ENCODE measurements around the gene KRTAP1-5. TPM values are rescaled to one million over a fixed set of nuclear protein-coding genes. Genes with fewer than 3 reads are reported as not detected.

KRTAP1-5 gene
- total and polyA plus RNA-seq, 2 experiments from 2014 or later: not detected

DNA sequence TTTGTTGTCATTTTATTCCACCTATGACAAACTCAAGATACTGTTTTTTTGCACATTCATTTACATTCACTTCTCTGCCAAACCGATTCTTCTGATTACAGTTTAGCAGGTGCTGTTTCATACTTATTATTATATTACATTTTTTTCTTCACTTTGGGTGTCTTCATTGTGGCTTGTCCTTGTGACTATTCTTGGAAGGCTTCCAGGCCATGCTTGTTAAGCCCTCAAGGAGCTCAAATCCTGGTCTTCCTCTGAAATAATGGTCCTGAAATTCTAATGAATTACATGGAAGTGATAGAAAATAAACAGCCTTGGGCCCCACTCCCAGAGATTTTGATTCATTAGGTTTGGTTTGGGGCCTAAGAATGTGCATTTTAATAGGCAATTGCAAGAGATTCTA lies 37.3 kb upstream of the KRTAP1-5 start:
- H3F3A ChIP-seq (replicated peaks; ENCODE audit: low read depth): no peaks in the 10 kb centered on the region
- H3K27me3 ChIP-seq (ENCODE audit: insufficient read depth): no peaks in the 10 kb centered on the region
- Mint-ChIP-seq H3K27me3 (ENCODE audit: insufficient read depth, low read depth, poor library complexity) (no peaks in the 10 kb centered on the region), H3K27ac (no peak overlapping the region), H3K9me3 (no peaks in the 10 kb centered on the region), H3K4me1 (peaks cover 2% of the 10 kb centered on the region), H3K4me3 (no peak overlapping the region), H3K36me3 (ENCODE audit: low read depth) (no peaks in the 10 kb centered on the region)
- no peak overlapping the region for H3K4me3 ChIP-seq
- no peaks in the 10 kb centered on the region for H3K36me3 ChIP-seq (ENCODE audit: insufficient read depth)
- no peak for DNase-seq (ENCODE audit: low spot score)
- no peak overlapping the region for H2AFZ ChIP-seq
- H4K20me1 ChIP-seq (replicated peaks; ENCODE audit: insufficient read depth): no peaks in the 10 kb centered on the region
- 0 out of 2 replicates have a peak, but pooled peaks cover 2% of the 10 kb centered on the region for H3K4me1 ChIP-seq (ENCODE audit: insufficient read depth)
- no peaks in the 10 kb centered on the region; the same call in none of the 2 replicates for H3K9me2 ChIP-seq (ENCODE audit: insufficient read depth)
- no peak overlapping the region for H3K4me2 ChIP-seq
- TF ChIP-seq, protein P1, sequence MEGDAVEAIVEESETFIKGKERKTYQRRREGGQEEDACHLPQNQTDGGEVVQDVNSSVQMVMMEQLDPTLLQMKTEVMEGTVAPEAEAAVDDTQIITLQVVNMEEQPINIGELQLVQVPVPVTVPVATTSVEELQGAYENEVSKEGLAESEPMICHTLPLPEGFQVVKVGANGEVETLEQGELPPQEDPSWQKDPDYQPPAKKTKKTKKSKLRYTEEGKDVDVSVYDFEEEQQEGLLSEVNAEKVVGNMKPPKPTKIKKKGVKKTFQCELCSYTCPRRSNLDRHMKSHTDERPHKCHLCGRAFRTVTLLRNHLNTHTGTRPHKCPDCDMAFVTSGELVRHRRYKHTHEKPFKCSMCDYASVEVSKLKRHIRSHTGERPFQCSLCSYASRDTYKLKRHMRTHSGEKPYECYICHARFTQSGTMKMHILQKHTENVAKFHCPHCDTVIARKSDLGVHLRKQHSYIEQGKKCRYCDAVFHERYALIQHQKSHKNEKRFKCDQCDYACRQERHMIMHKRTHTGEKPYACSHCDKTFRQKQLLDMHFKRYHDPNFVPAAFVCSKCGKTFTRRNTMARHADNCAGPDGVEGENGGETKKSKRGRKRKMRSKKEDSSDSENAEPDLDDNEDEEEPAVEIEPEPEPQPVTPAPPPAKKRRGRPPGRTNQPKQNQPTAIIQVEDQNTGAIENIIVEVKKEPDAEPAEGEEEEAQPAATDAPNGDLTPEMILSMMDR (conservative IDR thresholded peaks at IDR 0.05; ENCODE audit: low read depth in 2 of 2): no peak
- TF ChIP-seq CREB1 (CRISPR knock-in tag; IDR thresholded peaks at IDR 0.05; ENCODE audit: low read depth) (no peak), JUNB (IDR thresholded peaks at IDR 0.05; ENCODE audit: unreplicated experiment) (no peak), EZH2 (IDR thresholded peaks at IDR 0.05; ENCODE audit: low read depth, unreplicated experiment) (no peak), EZH2phosphoT487 (IDR thresholded peaks at IDR 0.05; ENCODE audit: unreplicated experiment) (no peak), POLR2AphosphoS5 (IDR thresholded peaks at IDR 0.05; ENCODE audit: low read depth) (no peak), NANOG (IDR thresholded peaks at IDR 0.05; ENCODE audit: borderline replicate concordance) (no peak), ZNF114 (CRISPR knock-in tag; IDR thresholded peaks at IDR 0.05) (no peak)
- TF ChIP-seq, protein P2, sequence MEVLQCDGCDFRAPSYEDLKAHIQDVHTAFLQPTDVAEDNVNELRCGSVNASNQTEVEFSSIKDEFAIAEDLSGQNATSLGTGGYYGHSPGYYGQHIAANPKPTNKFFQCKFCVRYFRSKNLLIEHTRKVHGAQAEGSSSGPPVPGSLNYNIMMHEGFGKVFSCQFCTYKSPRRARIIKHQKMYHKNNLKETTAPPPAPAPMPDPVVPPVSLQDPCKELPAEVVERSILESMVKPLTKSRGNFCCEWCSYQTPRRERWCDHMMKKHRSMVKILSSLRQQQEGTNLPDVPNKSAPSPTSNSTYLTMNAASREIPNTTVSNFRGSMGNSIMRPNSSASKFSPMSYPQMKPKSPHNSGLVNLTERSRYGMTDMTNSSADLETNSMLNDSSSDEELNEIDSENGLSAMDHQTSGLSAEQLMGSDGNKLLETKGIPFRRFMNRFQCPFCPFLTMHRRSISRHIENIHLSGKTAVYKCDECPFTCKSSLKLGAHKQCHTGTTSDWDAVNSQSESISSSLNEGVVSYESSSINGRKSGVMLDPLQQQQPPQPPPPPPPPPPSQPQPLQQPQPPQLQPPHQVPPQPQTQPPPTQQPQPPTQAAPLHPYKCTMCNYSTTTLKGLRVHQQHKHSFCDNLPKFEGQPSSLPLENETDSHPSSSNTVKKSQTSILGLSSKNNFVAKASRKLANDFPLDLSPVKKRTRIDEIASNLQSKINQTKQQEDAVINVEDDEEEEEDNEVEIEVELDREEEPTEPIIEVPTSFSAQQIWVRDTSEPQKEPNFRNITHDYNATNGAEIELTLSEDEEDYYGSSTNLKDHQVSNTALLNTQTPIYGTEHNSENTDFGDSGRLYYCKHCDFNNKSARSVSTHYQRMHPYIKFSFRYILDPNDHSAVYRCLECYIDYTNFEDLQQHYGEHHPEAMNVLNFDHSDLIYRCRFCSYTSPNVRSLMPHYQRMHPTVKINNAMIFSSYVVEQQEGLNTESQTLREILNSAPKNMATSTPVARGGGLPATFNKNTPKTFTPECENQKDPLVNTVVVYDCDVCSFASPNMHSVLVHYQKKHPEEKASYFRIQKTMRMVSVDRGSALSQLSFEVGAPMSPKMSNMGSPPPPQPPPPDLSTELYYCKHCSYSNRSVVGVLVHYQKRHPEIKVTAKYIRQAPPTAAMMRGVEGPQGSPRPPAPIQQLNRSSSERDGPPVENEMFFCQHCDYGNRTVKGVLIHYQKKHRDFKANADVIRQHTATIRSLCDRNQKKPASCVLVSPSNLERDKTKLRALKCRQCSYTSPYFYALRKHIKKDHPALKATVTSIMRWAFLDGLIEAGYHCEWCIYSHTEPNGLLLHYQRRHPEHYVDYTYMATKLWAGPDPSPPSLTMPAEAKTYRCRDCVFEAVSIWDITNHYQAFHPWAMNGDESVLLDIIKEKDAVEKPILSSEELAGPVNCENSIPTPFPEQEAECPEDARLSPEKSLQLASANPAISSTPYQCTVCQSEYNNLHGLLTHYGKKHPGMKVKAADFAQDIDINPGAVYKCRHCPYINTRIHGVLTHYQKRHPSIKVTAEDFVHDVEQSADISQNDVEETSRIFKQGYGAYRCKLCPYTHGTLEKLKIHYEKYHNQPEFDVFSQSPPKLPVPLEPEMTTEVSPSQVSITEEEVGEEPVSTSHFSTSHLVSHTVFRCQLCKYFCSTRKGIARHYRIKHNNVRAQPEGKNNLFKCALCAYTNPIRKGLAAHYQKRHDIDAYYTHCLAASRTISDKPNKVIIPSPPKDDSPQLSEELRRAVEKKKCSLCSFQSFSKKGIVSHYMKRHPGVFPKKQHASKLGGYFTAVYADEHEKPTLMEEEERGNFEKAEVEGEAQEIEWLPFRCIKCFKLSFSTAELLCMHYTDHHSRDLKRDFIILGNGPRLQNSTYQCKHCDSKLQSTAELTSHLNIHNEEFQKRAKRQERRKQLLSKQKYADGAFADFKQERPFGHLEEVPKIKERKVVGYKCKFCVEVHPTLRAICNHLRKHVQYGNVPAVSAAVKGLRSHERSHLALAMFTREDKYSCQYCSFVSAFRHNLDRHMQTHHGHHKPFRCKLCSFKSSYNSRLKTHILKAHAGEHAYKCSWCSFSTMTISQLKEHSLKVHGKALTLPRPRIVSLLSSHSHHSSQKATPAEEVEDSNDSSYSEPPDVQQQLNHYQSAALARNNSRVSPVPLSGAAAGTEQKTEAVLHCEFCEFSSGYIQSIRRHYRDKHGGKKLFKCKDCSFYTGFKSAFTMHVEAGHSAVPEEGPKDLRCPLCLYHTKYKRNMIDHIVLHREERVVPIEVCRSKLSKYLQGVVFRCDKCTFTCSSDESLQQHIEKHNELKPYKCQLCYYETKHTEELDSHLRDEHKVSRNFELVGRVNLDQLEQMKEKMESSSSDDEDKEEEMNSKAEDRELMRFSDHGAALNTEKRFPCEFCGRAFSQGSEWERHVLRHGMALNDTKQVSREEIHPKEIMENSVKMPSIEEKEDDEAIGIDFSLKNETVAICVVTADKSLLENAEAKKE (CRISPR knock-in tag; IDR thresholded peaks at IDR 0.05): no peak
- TF ChIP-seq, protein P3, sequence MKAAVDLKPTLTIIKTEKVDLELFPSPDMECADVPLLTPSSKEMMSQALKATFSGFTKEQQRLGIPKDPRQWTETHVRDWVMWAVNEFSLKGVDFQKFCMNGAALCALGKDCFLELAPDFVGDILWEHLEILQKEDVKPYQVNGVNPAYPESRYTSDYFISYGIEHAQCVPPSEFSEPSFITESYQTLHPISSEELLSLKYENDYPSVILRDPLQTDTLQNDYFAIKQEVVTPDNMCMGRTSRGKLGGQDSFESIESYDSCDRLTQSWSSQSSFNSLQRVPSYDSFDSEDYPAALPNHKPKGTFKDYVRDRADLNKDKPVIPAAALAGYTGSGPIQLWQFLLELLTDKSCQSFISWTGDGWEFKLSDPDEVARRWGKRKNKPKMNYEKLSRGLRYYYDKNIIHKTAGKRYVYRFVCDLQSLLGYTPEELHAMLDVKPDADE (IDR thresholded peaks at IDR 0.05): no peak
- ATAC-seq: no peak
- H3K79me2 ChIP-seq (replicated peaks; ENCODE audit: insufficient read depth): no peaks in the 10 kb centered on the region
- no peak overlapping the region for H3K27ac ChIP-seq (ENCODE audit: low read depth)

Data from GM23338 (cell line).